ENCODE results near the gene CHAC2. TPM values are rescaled to one million over a fixed set of nuclear protein-coding genes. Genes with fewer than 3 reads are reported as not detected.
"Not testable (repeated sequence)": the region's sequence is repeated elsewhere in the genome, so short reads cannot be mapped to it uniquely, and the experiment has no call there.

Gene CHAC2
- total and polyA plus RNA-seq, 4 experiments from 2014 or later = 1.5 to 4.9 (median 2.6) TPM

GRCh38 chr2:53755121-53755520 lies 12.5 kb upstream of the CHAC2 start:
- DNase-seq = no peak
- CTCF ChIA-PET (ENCODE audit: partially characterized antibody) = no interaction called here
- H3K9me3 Mint-ChIP-seq = no peaks in the 10 kb centered on the region
- H3K4me1 Mint-ChIP-seq = no peaks in the 10 kb centered on the region
- POLR2A ChIA-PET (ENCODE audit: partially characterized antibody) = no interaction called here
- no peaks in the 10 kb centered on the region for H3K27me3 Mint-ChIP-seq
- peaks cover 5% of the 10 kb centered on the region for H3K36me3 ChIP-seq (ENCODE audit: insufficient read depth, low read length)
- peaks cover 28 to 30% of the 10 kb centered on the region in 2 donors for H3K36me3 Mint-ChIP-seq
- H3K27ac ChIP-seq (ENCODE audit: low read depth, low read length) = no peak overlapping the region
- H3K4me3 ChIP-seq (ENCODE audit: low read length in 2 of 2) = no peak overlapping the region
- H3K27ac Mint-ChIP-seq = no peak overlapping the region
- no peaks in the 10 kb centered on the region for H3K27me3 ChIP-seq (ENCODE audit: insufficient read depth, low read length)
- intact Hi-C loops (cut with micrococcal nuclease) = no loop called here
- H3K9me3 ChIP-seq (ENCODE audit: control insufficient read depth in 1 of 2, low read length in 2 of 2) = no peaks in the 10 kb centered on the region
- no peaks in the 10 kb centered on the region for H3K4me1 ChIP-seq (ENCODE audit: insufficient read depth, low read length)
- no peak overlapping the region for H3K4me3 Mint-ChIP-seq

GRCh38 chr2:53756644-53757043 lies 11.0 kb upstream of the CHAC2 start:
- H3K4me3 Mint-ChIP-seq = no peak overlapping the region
- Histone ChIP-seq H3K4me1 (ENCODE audit: insufficient read depth, low read length) (no peaks in the 10 kb centered on the region), H3K27ac (ENCODE audit: low read depth, low read length) (no peak overlapping the region), H3K4me3 (ENCODE audit: low read length in 2 of 2) (no peak overlapping the region), H3K27me3 (ENCODE audit: insufficient read depth, low read length) (no peaks in the 10 kb centered on the region), H3K36me3 (ENCODE audit: insufficient read depth, low read length) (peaks cover 6% of the 10 kb centered on the region), H3K9me3 (ENCODE audit: control insufficient read depth in 1 of 2, low read length in 2 of 2) (no peaks in the 10 kb centered on the region)
- ChIA-PET CTCF (ENCODE audit: partially characterized antibody) (interaction anchor here (2.1 kb wide), 1 partner anchor 11 kb away, joined by 4 read pairs; no protein-coding TSS in a partner anchor), POLR2A (ENCODE audit: partially characterized antibody) (no interaction called here)
- DNase-seq = no peak
- peak overlapping the region in 2 of 7 donors; percentile 37 to 67 for H3K27ac Mint-ChIP-seq
- H3K4me1 Mint-ChIP-seq = peaks cover 0 to under 1% (median 0%) of the 10 kb centered on the region in 4 donors
- no peaks in the 10 kb centered on the region for H3K27me3 Mint-ChIP-seq
- H3K36me3 Mint-ChIP-seq = peaks cover 35 to 40% of the 10 kb centered on the region in 2 donors
- intact Hi-C loops (cut with micrococcal nuclease) = no loop called here
- no peaks in the 10 kb centered on the region for H3K9me3 Mint-ChIP-seq

GRCh38 chr2:53757206-53757605 lies 10.4 kb upstream of the CHAC2 start:
- H3K27ac Mint-ChIP-seq; H3K27me3 Mint-ChIP-seq; H3K4me1 Mint-ChIP-seq; H3K9me3 ChIP-seq (ENCODE audit: control insufficient read depth in 1 of 2, low read length in 2 of 2); H3K4me3 ChIP-seq (ENCODE audit: low read length in 2 of 2); H3K9me3 Mint-ChIP-seq; H3K27ac ChIP-seq (ENCODE audit: low read depth, low read length); H3K27me3 ChIP-seq (ENCODE audit: insufficient read depth, low read length); POLR2A ChIA-PET (ENCODE audit: partially characterized antibody); H3K4me1 ChIP-seq (ENCODE audit: insufficient read depth, low read length); H3K4me3 Mint-ChIP-seq; DNase-seq; intact Hi-C loops (cut with micrococcal nuclease): not testable (repeated sequence)
- CTCF ChIA-PET (ENCODE audit: partially characterized antibody) = interaction anchor here (2.1 kb wide), 1 partner anchor 12 kb away, joined by 4 read pairs; no protein-coding TSS in a partner anchor
- peaks cover 11% of the 10 kb centered on the region for H3K36me3 ChIP-seq (ENCODE audit: insufficient read depth, low read length)
- H3K36me3 Mint-ChIP-seq = peaks cover 40 to 46% of the 10 kb centered on the region in 2 donors

- H3K36me3 Mint-ChIP-seq = peaks cover 24 to 37% of the 10 kb centered on the region in 2 donors
- H3K27me3 Mint-ChIP-seq = no peaks in the 10 kb centered on the region
- peak overlapping the region in 5 of 8 donors; percentile 2 to 59 (median 22) for H3K4me3 Mint-ChIP-seq
- Histone ChIP-seq H3K27ac (ENCODE audit: low read depth, low read length) (no peak overlapping the region), H3K4me1 (ENCODE audit: insufficient read depth, low read length) (peaks cover 17% of the 10 kb centered on the region), H3K9me3 (ENCODE audit: control insufficient read depth in 1 of 2, low read length in 2 of 2) (no peaks in the 10 kb centered on the region), H3K4me3 (ENCODE audit: low read length in 2 of 2) (no peak overlapping the region), H3K27me3 (ENCODE audit: insufficient read depth, low read length) (no peaks in the 10 kb centered on the region), H3K36me3 (ENCODE audit: insufficient read depth, low read length) (peaks cover 15% of the 10 kb centered on the region)
- peak overlapping the region in 2 of 7 donors; percentile 68 to 72 for H3K27ac Mint-ChIP-seq
- CTCF ChIA-PET (ENCODE audit: partially characterized antibody) = no interaction called here
- H3K4me1 Mint-ChIP-seq = peaks cover 11 to 29% (median 18%) of the 10 kb centered on the region in 4 donors
- DNase-seq = no peak
- POLR2A ChIA-PET (ENCODE audit: partially characterized antibody) = no interaction called here
- intact Hi-C loops (cut with micrococcal nuclease) = loop anchor here (5.0 kb wide), 1 partner anchor 957 kb away; the partner anchor contains the start of gene EML6
- H3K9me3 Mint-ChIP-seq = no peaks in the 10 kb centered on the region
Measured at GRCh38 chr2:53765767-53766166, 1.8 kb upstream of the CHAC2 start.

GRCh38 chr2:53768242-53768542 lies 588 bp downstream of the CHAC2 start:
- peaks cover 11 to 31% (median 20%) of the 10 kb centered on the region in 4 donors for H3K4me1 Mint-ChIP-seq
- H3K27ac ChIP-seq (ENCODE audit: low read depth, low read length) = peak overlapping the region; percentile 82
- CTCF ChIA-PET (ENCODE audit: partially characterized antibody) = interaction anchor here (0.6 to 1.9 kb wide), 8 partner anchors 12 to 1950 kb away, joined by 3 to 7 read pairs (median 4); no protein-coding TSS in a partner anchor
- H3K36me3 Mint-ChIP-seq = peaks cover 13 to 25% of the 10 kb centered on the region in 2 donors
- no peaks in the 10 kb centered on the region for H3K9me3 ChIP-seq (ENCODE audit: control insufficient read depth in 1 of 2, low read length in 2 of 2)
- peaks cover 3% of the 10 kb centered on the region for H3K36me3 ChIP-seq (ENCODE audit: insufficient read depth, low read length)
- no peaks in the 10 kb centered on the region for H3K27me3 Mint-ChIP-seq
- DNase-seq = no peak
- no peaks in the 10 kb centered on the region for H3K9me3 Mint-ChIP-seq
- POLR2A ChIA-PET (ENCODE audit: partially characterized antibody) = interaction anchor here (1.1 to 3.8 kb wide), 5 partner anchors 8 to 1849 kb away, joined by 3 to 66 read pairs (median 6); partner anchors contain the start of genes ASB3, ERLEC1, PPP4R3B and PSME4
- H3K4me3 Mint-ChIP-seq = peak overlapping the region; percentile 90 to 97 (median 94)
- H3K4me1 ChIP-seq (ENCODE audit: insufficient read depth, low read length) = peaks cover 17% of the 10 kb centered on the region
- intact Hi-C loops (cut with micrococcal nuclease) = loop anchor here (1.0 to 5.0 kb wide), 2 partner anchors 18 to 954 kb away; partner anchors contain the start of genes ASB3 and EML6
- H3K4me3 ChIP-seq (ENCODE audit: low read length in 2 of 2) = peak overlapping the region; percentile 59 to 61
- no peaks in the 10 kb centered on the region for H3K27me3 ChIP-seq (ENCODE audit: insufficient read depth, low read length)
- H3K27ac Mint-ChIP-seq = peak overlapping the region; percentile 89 to 98 (median 96)

GRCh38 chr2:53769318-53769945 lies 1.8 kb downstream of the CHAC2 start:
- peak overlapping the region in 1 of 7 donors; percentile 2 for H3K27ac Mint-ChIP-seq

GRCh38 chr2:53770264-53770663 lies 2.7 kb downstream of the CHAC2 start:
- H3K4me1 ChIP-seq (ENCODE audit: insufficient read depth, low read length) = peaks cover 17% of the 10 kb centered on the region
- H3K27ac ChIP-seq (ENCODE audit: low read depth, low read length) = no peak overlapping the region
- no peak for DNase-seq
- intact Hi-C loops (cut with micrococcal nuclease) = no loop called here
- ChIA-PET CTCF (ENCODE audit: partially characterized antibody) (interaction anchor here (0.7 kb wide), 1 partner anchor 135 kb away, joined by 4 read pairs; no protein-coding TSS in a partner anchor), POLR2A (ENCODE audit: partially characterized antibody) (no interaction called here)
- Mint-ChIP-seq H3K4me1 (peaks cover 14 to 36% (median 24%) of the 10 kb centered on the region in 4 donors), H3K36me3 (peaks cover 8 to 23% of the 10 kb centered on the region in 2 donors), H3K27ac (peak overlapping the region in 2 of 7 donors; percentile 2 to 22), H3K9me3 (no peaks in the 10 kb centered on the region), H3K4me3 (no peak overlapping the region), H3K27me3 (no peaks in the 10 kb centered on the region)
- no peaks in the 10 kb centered on the region for H3K36me3 ChIP-seq (ENCODE audit: insufficient read depth, low read length)
- no peaks in the 10 kb centered on the region for H3K27me3 ChIP-seq (ENCODE audit: insufficient read depth, low read length)
- no peak overlapping the region for H3K4me3 ChIP-seq (ENCODE audit: low read length in 2 of 2)
- no peaks in the 10 kb centered on the region for H3K9me3 ChIP-seq (ENCODE audit: control insufficient read depth in 1 of 2, low read length in 2 of 2)

More at GRCh38 chr2:53769318-53769945, 1.8 kb downstream of the CHAC2 start:
- no peaks in the 10 kb centered on the region for H3K9me3 ChIP-seq (ENCODE audit: control insufficient read depth in 1 of 2, low read length in 2 of 2)
- ChIA-PET CTCF (ENCODE audit: partially characterized antibody) (no interaction called here), POLR2A (ENCODE audit: partially characterized antibody) (interaction anchor here (1.0 to 3.8 kb wide), 2 partner anchors 16 to 24 kb away, joined by 3 to 66 read pairs; partner anchors contain the start of genes ASB3 and ERLEC1)
- peaks cover 17% of the 10 kb centered on the region for H3K4me1 ChIP-seq (ENCODE audit: insufficient read depth, low read length)
- Mint-ChIP-seq H3K4me3 (peak overlapping the region in 1 of 8 donors; percentile 2), H3K9me3 (no peaks in the 10 kb centered on the region), H3K4me1 (peaks cover 14 to 36% (median 24%) of the 10 kb centered on the region in 4 donors), H3K36me3 (peaks cover 8 to 24% of the 10 kb centered on the region in 2 donors), H3K27me3 (no peaks in the 10 kb centered on the region)
- H3K4me3 ChIP-seq (ENCODE audit: low read length in 2 of 2) = no peak overlapping the region
- no peaks in the 10 kb centered on the region for H3K27me3 ChIP-seq (ENCODE audit: insufficient read depth, low read length)
- no peak overlapping the region for H3K27ac ChIP-seq (ENCODE audit: low read depth, low read length)
- DNase-seq = no peak
- intact Hi-C loops (cut with micrococcal nuclease) = loop anchor here (5.0 kb wide), 1 partner anchor 953 kb away; the partner anchor contains the start of gene EML6
- H3K36me3 ChIP-seq (ENCODE audit: insufficient read depth, low read length) = no peaks in the 10 kb centered on the region
